Thymus (tissue), 2 donors: ENCODE measurements around the gene AGFG1. TPM values are rescaled to one million over a fixed set of nuclear protein-coding genes. Genes with fewer than 3 reads are reported as not detected.

ENCODE experiments used
- polyA plus RNA-seq: library from polyadenylated mRNA; stranded (reverse); fragments of 200-250 nt; gene quantifications from one replicate; pipeline ENCODE4 v1.2.3, GENCODE V29; 2013
- total RNA-seq: library from RNA; stranded (reverse); fragments of 120-200 nt; gene quantifications from one replicate; pipeline ENCODE4 v1.2.4, GENCODE V29; 2013
- donor health status: healthy.

Gene AGFG1
- total and polyA plus RNA-seq, 2 donors, result 47.4 to 56.3 TPM

Other genes with a start within 250 kb of the AGFG1 start
- 92.5 TPM for gene MFF, start 146.9 kb upstream of the AGFG1 start, total RNA-seq
- 118 TPM for gene MFF, start 146.9 kb upstream of the AGFG1 start, polyA plus RNA-seq
- gene TM4SF20, start 92.8 kb upstream of the AGFG1 start, total RNA-seq, result 0.09 TPM
- 0.09 TPM for gene TM4SF20, start 92.8 kb upstream of the AGFG1 start, polyA plus RNA-seq
- gene SCYGR1, start 84.2 kb upstream of the AGFG1 start, total RNA-seq, result not detected
- gene SCYGR1, start 84.2 kb upstream of the AGFG1 start, polyA plus RNA-seq, result not detected
- not detected for gene SCYGR2, start 126.7 kb downstream of the AGFG1 start, total RNA-seq
- gene SCYGR2, start 126.7 kb downstream of the AGFG1 start, polyA plus RNA-seq, result not detected
- gene SCYGR3, start 142.7 kb downstream of the AGFG1 start, total RNA-seq, result not detected
- not detected for gene SCYGR3, start 142.7 kb downstream of the AGFG1 start, polyA plus RNA-seq
- not detected for gene SCYGR4, start 145.3 kb downstream of the AGFG1 start, total RNA-seq
- not detected for gene SCYGR4, start 145.3 kb downstream of the AGFG1 start, polyA plus RNA-seq
- not detected for gene SCYGR5, start 194.6 kb downstream of the AGFG1 start, total RNA-seq
- not detected for gene SCYGR5, start 194.6 kb downstream of the AGFG1 start, polyA plus RNA-seq
- gene SLC19A3, start 245.9 kb downstream of the AGFG1 start, total RNA-seq, result 0.57 TPM
- 0.78 TPM for gene SLC19A3, start 245.9 kb downstream of the AGFG1 start, polyA plus RNA-seq